NK-92 treated with Interleukin-12 subunit alpha and Interleukin-12 subunit beta, amount 100 ng/mL, for 24 hours (cell line): Measurements from ENCODE around the gene IL17RC.

Experiments used
- DNase-seq: peaks from one replicate; lab custom pipeline; 2025; lab: John Stamatoyannopoulos, UW

IL17RC gene

DNA sequence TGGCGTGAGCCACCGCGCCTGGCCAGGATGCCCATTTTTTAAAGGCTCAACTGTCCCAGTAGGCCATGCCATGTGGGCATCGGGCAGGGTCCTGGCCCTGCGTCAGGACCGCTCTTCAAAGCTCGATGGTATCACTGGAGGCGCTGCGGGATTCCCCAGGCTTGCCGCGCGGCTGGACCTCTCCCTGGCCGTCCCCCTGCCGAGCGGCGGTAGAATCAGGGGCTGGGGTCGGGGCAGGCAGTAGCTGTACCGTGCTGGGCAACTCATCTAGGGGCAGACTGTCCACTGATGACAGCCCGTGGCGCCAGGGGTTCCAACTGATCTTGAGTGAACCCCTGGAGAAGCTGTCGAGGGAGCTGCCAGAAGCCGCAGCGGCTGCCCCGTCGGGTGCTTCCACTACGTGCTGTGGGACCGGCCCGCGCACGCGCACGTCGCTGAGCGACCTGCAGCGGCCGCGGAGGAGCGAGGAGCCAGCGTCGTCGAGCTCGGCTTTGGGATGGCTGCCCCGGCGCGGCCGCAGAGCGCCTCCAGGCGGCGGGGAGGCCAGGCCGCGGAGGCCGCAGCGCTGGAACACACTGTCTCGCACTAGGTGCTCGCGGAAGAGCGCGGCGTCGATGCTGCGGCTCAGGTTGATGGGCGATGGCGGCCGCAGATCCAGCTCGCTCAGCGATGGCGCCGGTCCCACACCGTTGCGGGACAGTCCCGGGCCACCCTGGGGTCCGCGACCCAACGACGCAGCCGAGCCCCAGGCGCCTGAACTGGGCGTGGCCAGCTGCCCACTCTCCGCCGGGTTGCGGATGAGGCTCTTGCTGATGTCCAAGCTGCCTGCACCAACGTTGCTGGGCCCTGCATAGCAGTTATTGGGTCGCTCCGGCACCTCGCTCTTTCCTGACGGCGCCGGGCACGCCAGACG, 29.5 kb downstream of the IL17RC start:
- peak; percentile 46 for DNase-seq

DNA sequence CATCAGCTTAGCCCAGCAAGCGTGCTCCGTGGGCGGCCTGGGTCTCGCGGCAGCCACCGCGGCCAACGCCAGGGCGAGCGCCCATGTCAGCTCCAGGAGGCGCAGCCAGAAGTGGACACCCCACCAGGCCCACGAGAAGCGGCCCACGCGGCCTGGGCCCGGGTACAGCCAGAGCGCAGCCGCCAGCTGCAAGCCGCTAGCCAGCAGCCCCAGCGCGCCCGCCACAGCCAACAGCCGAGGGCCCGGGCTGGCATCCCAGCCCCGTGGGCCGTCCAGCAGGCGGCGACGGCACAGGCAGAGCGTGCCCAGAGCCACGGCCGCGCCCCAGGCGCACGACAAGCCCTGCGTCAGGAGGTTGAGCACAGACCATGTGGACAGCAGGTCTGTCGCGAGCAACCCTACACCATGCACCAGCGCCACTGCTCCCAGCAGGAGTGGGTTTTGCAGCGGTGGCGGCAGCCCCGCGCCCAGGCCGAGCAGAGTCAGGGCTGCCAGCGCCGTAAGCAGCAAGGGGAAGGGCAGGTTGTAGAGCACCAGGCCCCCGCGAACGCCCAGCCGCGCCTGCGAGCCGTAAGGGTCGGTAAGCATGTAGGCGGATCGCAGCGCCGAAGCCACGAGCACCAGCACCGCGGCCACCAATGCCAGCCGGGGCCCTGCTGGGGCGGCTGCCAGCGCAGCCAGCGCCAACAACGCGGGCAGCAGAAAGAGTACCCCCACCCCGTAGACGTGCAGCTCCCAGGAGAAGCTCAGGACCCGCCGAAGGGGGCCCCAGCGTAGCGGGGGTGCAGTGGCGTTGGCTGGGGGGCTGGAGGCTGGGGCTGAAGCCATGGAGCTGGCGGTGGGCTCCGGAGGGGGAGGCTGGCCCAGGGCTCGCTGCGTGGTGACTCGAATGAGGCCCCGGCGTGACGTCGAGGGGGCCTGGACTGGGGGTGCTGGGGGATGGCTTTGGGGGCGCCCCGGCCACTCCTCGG, 30.4 kb downstream of the IL17RC start:
- no peak for DNase-seq

GRCh38 chr3:9948586-9948985, 31.7 kb downstream of the IL17RC start:
- DNase-seq: no peak

DNA sequence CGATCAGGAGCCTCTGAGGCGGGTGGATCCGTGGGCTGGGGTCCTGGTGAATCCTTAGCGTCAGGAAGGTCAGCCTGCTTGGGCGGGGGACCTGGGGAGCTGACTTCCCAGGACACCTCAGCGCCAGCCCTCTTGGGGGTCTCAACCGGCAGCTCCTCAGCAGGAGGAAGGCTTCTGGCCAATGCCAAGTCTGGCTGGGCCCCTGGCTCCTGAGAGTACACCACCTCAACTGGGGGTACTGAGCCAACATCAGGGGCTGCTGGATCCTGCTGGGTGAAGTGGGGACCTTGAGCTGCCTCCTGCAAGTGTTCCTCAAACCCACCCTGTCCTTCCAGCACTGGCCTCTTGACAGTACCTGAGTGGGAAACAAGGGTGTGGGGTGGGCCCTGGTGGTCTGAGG, 32.2 kb downstream of the IL17RC start:
- DNase-seq: no peak

DNA sequence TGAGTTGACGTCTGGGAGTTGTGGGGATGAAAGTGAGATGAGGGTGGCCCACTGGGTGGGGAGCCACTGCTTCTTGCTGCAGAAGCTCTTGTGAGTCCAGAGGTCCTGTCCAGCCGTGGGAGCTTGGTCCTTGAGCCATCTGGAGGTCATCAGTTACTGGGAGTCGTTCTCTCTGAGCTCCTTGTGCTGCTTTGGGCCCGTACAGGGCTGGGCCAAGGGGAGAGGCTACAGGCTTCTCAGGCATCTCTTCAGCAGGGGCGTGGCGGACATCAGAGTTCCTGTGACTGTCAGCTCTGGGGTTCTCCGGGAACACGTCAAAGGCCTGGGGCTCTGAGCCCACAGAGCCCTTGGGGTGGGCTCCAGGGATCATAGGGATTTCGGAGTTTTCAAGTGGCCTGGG, 32.7 kb downstream of the IL17RC start:
- DNase-seq: no peak

DNA sequence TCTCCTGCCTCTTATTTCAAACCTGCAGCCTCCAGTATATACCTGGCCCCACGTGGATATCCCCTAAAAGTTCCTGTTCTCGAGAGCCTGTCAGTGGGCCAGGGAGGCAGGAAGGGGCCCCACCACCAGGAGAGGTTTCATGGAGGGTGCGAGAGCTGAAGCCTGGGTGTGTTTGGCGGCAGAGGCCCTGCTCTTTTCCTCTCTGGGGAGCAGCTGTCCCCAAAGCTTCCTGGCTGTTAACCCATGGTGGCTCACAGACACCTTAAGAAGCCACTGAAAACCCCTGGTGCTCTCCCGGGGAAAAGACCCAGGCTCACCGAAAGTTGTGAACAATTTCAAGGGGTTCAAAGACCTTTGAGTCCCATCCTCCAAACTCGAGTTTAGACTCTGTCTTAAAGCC, 34.2 kb downstream of the IL17RC start:
- no peak for DNase-seq

DNA sequence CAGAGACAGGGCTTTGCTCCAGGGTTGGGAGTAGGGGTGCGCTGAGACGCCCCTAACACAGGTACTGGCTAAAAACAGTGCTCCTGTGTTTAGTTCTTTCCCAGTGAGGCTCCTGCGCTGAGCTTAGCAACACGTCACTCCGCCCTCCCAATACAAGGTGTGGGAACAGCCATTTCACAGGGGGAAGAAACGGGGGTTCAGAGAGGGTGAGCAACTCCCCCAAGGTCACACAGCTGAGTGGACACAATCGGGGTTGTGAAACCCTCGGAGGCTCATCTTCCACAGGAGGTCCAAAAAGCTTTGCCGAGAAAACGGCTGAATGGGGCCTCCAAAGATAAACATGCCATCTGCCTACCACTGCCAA, 34.7 kb downstream of the IL17RC start:
- no peak for DNase-seq

DNA sequence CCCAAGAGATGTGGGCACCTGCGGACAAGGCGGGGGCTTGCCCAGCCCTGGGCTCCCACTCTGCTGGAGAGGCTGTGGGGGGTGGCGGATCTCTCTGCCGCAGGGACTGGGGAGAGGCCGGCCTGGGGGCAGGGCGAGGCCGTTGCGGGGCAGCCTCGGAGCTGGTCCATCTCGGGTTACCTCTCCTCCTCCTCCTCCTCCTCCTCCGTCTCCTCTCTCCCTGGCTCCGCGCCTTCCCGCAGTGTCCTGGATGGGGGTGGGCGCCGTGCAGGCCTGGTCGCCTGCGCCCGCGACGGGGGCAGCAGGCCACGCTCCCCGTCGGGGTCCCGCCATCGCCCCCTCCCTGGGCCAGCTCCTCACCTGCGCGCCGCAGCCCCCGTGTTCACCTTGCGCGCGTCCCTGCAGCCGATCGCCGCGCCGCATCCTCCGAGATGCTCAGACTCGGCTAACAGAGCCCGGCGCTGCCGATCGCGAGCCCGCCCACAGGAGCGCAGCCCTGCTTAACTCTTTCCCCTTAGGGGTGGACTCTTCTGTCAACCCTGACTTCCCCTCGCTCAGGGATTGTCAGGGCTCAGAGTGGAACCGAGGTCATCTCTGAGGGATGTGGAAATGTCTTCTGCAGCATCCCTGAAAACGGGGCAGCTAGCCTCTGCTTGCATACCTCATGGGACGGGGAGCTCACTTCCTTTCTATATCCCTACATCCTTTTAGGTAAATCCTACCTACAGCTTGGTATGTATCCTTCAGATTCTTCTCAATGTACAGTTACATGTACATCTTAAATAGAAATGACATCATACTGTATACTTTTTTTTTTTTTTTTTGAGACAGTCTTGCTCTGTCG, 35.3 kb downstream of the IL17RC start, which contains the start of gene PRRT3:
Gene PRRT3 (minus strand): TSS at position 447 of the 844 bp plus-strand sequence. CDS start 2,293 bp downstream, outside the sequence.
- no peak for DNase-seq

DNA sequence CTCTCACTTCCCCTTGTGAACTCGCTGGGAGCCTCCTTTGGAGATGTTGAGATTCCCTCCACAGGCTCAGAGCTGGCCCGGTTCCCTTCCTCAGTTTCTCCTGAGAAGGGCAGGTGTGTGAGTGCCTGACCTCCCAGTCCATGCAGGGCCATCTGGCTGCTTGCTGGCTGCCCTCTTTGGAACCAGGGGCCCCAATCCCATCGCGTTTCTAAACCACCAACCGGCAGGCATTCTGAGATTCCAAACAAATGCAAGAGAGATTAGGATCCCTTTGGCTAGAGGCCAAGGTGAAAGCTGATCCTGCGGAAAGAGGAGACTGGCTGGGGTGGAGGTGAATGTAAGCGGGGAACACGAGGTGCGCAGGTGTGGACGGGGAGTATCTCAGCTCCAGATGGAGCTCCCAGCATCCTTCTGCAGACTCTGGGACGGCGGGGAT, 38.2 kb downstream of the IL17RC start:
- DNase-seq: no peak

GRCh38 chr3:9955611-9956352, 38.9 kb downstream of the IL17RC start:
- DNase-seq: no peak

GRCh38 chr3:9957214-9957613, 40.3 kb downstream of the IL17RC start:
- no peak for DNase-seq

DNA sequence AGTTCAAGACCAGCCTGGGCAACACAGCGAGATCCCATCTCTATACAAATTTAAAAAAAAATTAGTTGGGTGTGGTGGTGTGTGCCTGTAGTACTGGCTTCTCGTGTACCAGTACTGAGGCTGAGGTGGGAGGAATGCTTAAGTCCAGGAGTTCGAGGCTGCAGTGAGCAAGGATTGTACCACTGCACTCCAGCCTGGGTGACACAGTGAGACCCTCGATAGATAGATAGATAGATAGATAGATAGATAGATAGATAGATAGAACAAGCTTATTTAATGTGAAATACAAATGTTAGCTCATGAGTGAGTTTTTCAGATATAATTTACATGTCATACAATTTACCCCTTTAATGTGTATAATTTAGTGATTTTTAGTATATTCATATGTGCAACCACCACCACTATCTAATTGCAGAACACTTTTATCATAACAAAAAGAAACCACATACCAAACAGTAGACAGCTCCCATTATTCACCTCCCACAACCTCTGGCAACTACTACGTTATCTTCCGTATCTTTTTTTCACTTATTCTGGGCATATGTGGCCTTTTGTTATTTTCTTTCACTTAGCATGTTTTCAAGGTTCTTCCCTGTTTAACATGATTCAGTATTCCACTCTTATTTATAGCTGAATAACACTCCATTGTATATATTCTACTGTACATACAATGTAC, 48.4 kb downstream of the IL17RC start:
- DNase-seq: no peak

GRCh38 chr3:9966841-9967240, 49.9 kb downstream of the IL17RC start:
- DNase-seq: no peak

GRCh38 chr3:9969632-9970019, 52.7 kb downstream of the IL17RC start:
- DNase-seq: no peak

- DNase-seq: no peak
These were observed 53.2 kb downstream of the IL17RC start for GRCh38 chr3:9970020-9970652.

- peak; percentile 67 for DNase-seq
These were observed 60.1 kb downstream of the IL17RC start for GRCh38 chr3:9976721-9977709.

DNA sequence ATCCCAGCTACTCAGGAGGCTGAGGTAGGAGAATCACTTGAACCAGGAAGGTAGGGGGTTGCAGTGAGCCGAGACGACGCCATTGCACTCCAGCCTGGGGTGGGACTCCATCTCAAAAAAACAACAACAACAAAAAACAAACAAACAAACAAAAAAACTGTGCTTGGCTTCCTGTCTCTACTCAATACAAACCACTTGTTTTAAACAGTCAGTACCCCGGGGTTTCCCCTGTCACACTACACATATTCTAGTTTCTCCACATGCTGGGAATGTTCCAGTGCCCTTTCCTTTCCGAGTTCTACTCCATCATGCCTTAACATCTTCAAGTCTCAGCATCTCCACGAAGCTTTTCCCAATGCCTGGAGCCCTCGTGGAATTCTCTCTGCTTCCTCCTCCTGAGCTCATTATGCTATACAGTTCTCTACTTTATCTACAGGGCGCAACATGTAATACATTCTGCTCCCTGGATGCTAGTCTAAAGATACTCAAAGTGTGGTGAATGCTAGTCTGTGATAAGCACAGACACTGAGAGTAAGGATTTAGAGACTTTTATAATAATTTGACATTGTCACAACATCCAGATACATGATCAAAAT, 61.9 kb downstream of the IL17RC start:
- DNase-seq: no peak

DNA sequence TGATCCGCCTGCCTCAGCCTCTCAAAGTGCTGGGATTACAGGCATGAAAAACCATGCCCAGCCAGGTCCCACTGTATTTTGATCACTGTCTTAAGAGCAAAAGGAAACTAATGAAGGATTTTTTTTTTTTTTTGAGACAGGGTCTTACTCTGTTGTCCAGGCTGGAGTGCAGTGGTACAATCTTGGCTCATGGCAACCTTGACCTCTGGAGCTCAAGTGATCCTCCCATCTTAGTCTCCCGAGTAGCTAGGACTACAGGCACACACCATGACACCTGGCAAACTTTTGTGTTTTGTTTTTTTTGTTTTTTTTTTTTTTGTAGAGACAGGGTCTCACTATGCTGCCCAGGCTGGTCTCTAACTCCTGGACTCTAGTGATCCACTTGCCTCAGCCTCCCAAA, 63.4 kb downstream of the IL17RC start:
- DNase-seq: no peak
